HG03196 (cell line): Measurements from ENCODE around the gene FOXJ3.
A peak's percentile ranks its signal among the peaks of the same experiment; 100 is the strongest.

ENCODE experiments used
- ATAC-seq: cut with Tn5 transposase; IDR thresholded peaks from one replicate; pipeline ENCODE4 v1.9.1; 2021; ENCODE audit not compliant: unreplicated experiment

Gene FOXJ3

GRCh38 chr1:42334240-42335049, 590 bp downstream of the FOXJ3 start:
- peak; percentile 47 for ATAC-seq

- ATAC-seq = no peak
Observed at GRCh38 chr1:42333662-42334239, 1.3 kb downstream of the FOXJ3 start.

GRCh38 chr1:42332877-42333276, 2.2 kb downstream of the FOXJ3 start:
- no peak for ATAC-seq

GRCh38 chr1:42330215-42330614, 4.8 kb downstream of the FOXJ3 start:
- no peak for ATAC-seq

GRCh38 chr1:42328916-42329496, 6.0 kb downstream of the FOXJ3 start:
- no peak for ATAC-seq

GRCh38 chr1:42328047-42328625, 6.9 kb downstream of the FOXJ3 start:
- no peak for ATAC-seq

GRCh38 chr1:42325014-42325402, 10.0 kb downstream of the FOXJ3 start:
- ATAC-seq = no peak

GRCh38 chr1:42324398-42325013, 10.5 kb downstream of the FOXJ3 start:
- no peak for ATAC-seq

- no peak for ATAC-seq
Observed at GRCh38 chr1:42323551-42323950, 11.5 kb downstream of the FOXJ3 start.

- no peak for ATAC-seq
Observed at GRCh38 chr1:42322577-42322976, 12.5 kb downstream of the FOXJ3 start.

GRCh38 chr1:42321731-42322130, 13.3 kb downstream of the FOXJ3 start:
- no peak for ATAC-seq

- ATAC-seq = no peak
Observed at GRCh38 chr1:42320708-42321107, 14.3 kb downstream of the FOXJ3 start.

GRCh38 chr1:42319871-42320484, 15.1 kb downstream of the FOXJ3 start:
- ATAC-seq = no peak

- ATAC-seq = no peak
Observed at GRCh38 chr1:42319128-42319851, 15.7 kb downstream of the FOXJ3 start.

GRCh38 chr1:42318601-42319000, 16.4 kb downstream of the FOXJ3 start:
- ATAC-seq = no peak

GRCh38 chr1:42317308-42317707, 17.7 kb downstream of the FOXJ3 start:
- ATAC-seq = no peak

GRCh38 chr1:42316292-42316691, 18.7 kb downstream of the FOXJ3 start:
- no peak for ATAC-seq

GRCh38 chr1:42315500-42315899, 19.5 kb downstream of the FOXJ3 start:
- no peak for ATAC-seq

- ATAC-seq = no peak
Observed at GRCh38 chr1:42313970-42314369, 21.1 kb downstream of the FOXJ3 start.

- no peak for ATAC-seq
Observed at GRCh38 chr1:42312576-42313212, 22.3 kb downstream of the FOXJ3 start.
